GM12864 (cell line): ENCODE measurements around the gene TM4SF20.
A peak's percentile ranks its signal among the peaks of the same experiment; 100 is the strongest.

Experiments
- DNase-seq: peaks from one replicate; pipeline ENCODE4 v3.0.0-alpha.2; 2011; ENCODE audit warnings: low read depth
- H3K4me3 ChIP-seq: 2 replicates; pipeline ENCODE4 v1.5.1; 2011; ENCODE audit warnings: mild to moderate bottlenecking, low read depth, low read length, control low read depth
- TF ChIP-seq, protein P1 (sequence below): IDR thresholded peaks from 2 replicates; pipeline ENCODE4 v1.5.1; 2011; ENCODE audit warnings: low read depth, mild to moderate bottlenecking, moderate library complexity, low read length, control low read depth, inconsistent platforms; ENCODE audit errors: missing control alignments

TM4SF20 gene

DNA sequence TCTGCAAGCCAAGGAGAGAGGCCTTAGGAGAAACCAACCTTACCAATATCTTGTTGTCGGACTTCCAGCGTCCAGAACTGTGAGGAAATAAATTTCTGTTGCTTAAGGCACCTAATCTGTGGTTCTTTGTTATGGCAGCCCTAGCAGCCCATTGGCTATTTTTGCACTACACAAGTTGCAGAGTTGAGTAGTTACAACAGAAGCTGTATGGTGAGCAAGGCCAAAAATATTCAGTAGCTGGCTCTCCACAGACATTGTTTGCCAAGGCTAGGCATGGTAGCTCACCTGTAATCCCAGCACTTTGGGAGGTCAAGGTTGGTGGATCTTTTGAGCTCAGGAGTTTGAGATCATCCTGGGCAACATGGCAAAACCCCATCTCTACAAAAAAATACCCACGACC, 35.7 kb upstream of the TM4SF20 start:
- DNase-seq, result no peak
- TF ChIP-seq, protein P1, sequence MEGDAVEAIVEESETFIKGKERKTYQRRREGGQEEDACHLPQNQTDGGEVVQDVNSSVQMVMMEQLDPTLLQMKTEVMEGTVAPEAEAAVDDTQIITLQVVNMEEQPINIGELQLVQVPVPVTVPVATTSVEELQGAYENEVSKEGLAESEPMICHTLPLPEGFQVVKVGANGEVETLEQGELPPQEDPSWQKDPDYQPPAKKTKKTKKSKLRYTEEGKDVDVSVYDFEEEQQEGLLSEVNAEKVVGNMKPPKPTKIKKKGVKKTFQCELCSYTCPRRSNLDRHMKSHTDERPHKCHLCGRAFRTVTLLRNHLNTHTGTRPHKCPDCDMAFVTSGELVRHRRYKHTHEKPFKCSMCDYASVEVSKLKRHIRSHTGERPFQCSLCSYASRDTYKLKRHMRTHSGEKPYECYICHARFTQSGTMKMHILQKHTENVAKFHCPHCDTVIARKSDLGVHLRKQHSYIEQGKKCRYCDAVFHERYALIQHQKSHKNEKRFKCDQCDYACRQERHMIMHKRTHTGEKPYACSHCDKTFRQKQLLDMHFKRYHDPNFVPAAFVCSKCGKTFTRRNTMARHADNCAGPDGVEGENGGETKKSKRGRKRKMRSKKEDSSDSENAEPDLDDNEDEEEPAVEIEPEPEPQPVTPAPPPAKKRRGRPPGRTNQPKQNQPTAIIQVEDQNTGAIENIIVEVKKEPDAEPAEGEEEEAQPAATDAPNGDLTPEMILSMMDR, result no peak
- H3K4me3 ChIP-seq, result no peak overlapping the region

DNA sequence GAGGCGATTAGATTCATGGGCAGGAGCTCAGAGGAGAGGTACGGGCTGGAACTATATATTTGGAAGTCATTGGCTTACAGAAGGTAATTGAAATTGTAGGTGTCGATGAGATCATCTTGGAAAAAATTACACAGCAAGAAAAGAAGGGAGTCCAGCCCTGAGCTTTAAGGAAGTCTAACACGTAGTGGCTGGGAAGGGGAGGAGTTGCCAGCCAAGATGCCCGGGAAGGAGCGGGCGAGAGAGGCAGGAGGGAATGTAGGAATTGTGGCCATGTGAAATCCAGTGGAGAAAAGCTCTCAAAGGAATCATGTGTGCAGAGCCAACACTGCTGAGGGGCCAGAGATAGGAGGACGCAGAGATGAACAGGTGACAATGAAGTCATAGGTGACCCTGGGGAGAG, 34.3 kb upstream of the TM4SF20 start:
- DNase-seq, result no peak
- H3K4me3 ChIP-seq, result no peak overlapping the region
- TF ChIP-seq, protein P1, result no peak

DNA sequence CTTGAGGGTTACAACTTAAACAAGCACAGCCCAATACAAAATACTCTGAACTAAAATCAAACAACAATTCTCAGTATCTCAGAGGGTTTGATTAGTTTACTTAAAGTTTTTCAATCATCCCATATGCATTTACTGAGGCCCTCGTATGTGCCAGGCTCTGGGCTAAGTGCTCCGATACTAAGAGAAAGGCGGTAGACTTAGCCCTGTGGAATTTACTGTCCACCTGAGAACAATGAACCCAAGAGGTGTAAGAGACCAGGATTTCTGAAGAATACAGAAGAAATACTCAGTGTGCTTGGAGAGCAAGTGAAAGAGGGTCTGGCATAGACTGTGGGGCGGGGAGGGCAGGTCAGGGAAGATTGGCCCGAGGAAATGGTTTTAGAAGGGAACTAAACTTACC, 33.8 kb upstream of the TM4SF20 start:
- no peak overlapping the region for H3K4me3 ChIP-seq
- TF ChIP-seq, protein P1, result no peak
- DNase-seq, result no peak

DNA sequence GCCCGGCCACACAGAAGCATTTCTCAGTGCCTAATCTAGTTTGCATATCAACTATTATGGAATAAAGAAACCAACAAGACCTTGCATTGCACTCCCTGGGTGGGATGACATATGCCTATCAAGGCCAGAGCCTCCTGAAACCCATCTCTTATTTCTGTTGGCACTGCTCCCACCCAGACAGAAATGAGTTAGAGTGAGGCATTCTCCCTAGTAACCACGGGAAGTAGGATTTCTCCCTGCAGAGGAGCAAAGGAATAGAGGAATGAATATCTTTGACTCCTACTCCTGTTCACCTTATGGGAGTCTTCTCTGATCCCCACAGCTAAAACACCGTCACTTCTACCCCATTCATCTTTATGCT, 32.9 kb upstream of the TM4SF20 start:
- TF ChIP-seq, protein P1, result no peak
- DNase-seq, result no peak
- no peak overlapping the region for H3K4me3 ChIP-seq

DNA sequence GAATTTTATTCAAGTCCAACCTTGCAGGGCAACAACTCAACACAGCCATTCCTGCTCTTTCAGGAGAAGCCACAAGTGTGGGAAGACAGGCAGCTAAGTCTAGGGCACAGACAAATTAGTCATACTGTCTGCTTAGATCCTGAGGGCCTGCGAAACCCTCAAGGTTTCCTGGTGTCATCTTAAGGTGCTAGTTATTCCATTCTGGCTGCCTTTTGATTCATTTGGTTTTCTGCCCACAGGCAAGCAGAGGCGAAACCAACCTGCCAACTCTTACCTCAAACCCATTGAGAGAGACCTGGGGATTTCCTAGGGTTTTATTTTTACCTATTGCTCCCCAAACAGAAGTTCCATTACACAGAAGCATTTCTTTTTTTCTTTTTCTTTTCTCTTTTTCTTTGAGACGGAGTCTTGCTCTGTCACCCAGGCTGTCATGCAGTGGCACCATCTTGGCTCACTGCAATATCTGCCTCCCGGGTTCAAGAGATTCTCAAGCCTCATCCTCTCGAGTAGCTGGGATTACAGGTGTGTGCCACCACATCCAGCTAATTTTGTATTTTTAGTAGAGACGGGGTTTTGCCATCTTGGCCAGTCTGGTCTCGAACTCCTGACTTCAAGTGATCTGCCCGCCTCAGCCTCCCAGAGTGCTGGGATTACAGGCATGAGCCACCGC, 32.3 kb upstream of the TM4SF20 start:
- H3K4me3 ChIP-seq, result no peak overlapping the region
- TF ChIP-seq, protein P1, result no peak
- peak; percentile 75 for DNase-seq

DNA sequence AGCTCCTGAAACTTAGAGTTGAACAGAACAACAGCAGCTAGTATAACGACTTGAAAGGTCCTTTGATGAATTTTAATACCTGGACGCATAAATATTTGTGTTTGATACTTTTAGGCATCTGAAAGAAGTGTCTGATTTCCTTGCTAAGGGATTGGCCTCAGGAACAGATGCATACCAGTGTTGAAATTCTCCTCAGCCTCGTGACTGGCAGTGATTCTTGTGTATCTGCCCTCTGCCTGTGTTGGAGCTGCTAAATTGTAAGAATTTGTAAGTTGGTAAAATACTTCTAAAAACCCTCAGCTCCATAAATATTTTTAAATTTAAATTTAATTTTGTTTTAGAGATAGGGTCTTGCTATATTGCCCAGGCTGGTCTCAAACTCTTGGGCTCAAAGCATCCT, 31.1 kb upstream of the TM4SF20 start:
- TF ChIP-seq, protein P1, result no peak
- no peak for DNase-seq
- H3K4me3 ChIP-seq, result no peak overlapping the region

DNA sequence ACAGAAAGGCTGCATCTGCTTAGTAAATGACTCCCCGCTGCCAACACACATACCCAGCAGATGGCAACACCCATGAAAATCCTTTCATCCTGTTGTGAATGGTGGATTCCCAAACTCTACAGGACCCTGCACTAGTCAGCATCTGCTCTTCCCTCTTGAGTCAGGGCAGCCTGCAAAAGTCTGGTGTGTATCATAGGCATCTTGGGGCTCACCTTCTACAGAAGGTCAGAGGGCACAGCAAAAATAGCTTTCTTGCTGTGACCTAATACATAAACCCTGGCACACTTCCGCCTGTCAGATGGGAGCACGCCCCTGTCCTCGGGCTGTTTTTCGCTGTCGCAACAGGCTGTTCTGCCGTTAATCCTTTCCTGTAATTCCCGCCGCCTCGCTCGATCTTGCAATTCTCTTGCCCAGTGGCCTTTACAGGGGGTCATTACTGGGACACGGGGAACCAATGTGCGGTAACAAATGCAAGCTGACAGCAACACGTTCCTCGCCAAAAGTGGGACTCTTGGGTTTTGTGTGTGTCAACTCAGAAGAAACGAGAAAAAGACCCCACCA, 28.6 kb upstream of the TM4SF20 start:
- no peak for DNase-seq
- TF ChIP-seq, protein P1, result no peak
- H3K4me3 ChIP-seq, result no peak overlapping the region
